GM21447 (cell line): Measurements from ENCODE around the gene HACD1.
"Not testable (repeated sequence)": the region's sequence is repeated elsewhere in the genome, so short reads cannot be mapped to it uniquely, and the experiment has no call there.

Source experiments
- ATAC-seq: cut with Tn5 transposase; IDR thresholded peaks from one replicate; pipeline ENCODE4 v1.9.1; 2021; ENCODE audit not compliant: unreplicated experiment

Gene HACD1

GRCh38 chr10:17643755-17644484 is 26.7 kb upstream of the HACD1 start, which contains the start of gene STAM:
STAM (plus strand) TSS chr10:17644151; CDS start chr10:17644340, 189 bp downstream.
- ATAC-seq, result peak; percentile 85

GRCh38 chr10:17643339-17643754 is 26.2 kb upstream of the HACD1 start:
- peak; percentile 24 for ATAC-seq

GRCh38 chr10:17640331-17640816 is 23.2 kb upstream of the HACD1 start:
- no peak for ATAC-seq

DNA sequence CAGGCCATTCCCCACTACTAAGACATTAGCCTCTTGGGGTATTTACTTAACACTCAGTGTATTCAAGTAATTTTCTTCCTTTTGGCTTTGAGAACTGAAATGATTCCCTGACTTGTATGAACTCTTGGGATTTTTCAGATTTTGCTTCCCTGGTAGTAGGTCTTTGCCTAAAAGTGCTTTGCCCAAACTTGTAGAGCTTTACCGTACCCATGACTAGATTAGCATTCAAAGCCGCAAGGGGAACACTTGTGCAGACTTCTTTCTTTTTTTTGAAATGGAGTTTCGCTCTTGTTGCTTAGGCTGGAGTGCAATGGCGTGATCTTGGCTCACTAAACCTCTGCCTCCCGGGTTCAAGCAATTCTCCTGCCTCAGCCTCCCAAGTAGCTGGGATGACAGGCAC is 20.7 kb upstream of the HACD1 start:
- ATAC-seq, result no peak

DNA sequence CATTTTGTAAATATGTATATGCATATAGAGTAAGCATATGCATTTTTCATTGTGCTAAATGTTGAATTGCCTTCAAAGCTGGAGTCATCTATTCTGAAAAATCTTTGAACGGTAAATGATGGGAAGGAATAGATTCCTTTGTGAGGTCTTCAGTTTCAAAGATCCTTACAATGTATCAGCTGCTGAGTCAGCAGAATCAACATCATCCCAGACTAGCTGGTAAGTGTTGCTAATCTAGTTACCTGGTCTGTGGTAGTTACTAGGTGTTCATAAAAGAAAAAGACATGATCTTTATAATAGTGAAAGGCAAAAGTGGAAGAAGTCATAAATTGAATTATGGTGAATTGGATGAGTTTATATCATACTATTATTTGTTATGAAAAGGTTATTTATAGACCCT is 16.2 kb upstream of the HACD1 start:
- no peak for ATAC-seq

DNA sequence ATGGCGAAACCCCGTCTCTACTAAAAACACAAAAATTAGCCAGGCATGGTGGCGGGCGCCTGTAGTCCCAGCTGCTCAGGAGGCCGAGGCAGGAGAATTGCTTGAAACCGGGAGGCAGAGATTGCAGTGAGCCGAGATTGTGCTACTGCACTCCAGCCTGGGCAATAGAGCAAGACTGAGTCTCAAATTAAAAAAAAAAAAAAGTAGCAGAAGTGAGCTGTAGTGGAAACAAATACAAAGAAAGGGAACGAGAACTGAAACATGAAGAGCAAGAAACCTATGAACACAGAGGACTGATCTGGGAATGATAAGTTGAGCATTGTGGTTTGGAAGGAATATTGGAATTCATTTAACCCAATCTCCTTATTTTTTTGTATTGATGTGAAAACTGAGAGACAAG is 15.4 kb upstream of the HACD1 start:
- not testable (repeated sequence) for ATAC-seq

DNA sequence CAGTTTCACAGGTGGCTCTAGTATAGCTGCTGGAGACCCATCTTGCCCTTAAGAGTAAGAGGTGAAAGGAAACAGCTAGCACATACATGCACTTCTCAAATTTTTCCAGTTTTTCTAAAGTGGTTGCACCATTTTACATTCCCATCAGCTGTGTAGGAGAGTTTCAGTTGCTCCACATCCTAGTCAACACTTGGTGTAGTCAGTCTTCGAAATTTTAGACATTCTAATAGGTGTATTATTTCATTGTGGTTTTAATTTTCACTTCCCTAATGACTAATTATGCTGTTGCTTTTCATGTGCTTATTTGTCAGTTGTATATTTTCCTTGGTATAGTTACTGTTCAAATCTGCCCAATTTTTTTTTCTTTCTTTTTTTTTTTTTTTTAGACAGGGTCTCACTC is 9.5 kb upstream of the HACD1 start:
- ATAC-seq, result no peak

- no peak for ATAC-seq
Measured at GRCh38 chr10:17624996-17625395, 7.8 kb upstream of the HACD1 start.

DNA sequence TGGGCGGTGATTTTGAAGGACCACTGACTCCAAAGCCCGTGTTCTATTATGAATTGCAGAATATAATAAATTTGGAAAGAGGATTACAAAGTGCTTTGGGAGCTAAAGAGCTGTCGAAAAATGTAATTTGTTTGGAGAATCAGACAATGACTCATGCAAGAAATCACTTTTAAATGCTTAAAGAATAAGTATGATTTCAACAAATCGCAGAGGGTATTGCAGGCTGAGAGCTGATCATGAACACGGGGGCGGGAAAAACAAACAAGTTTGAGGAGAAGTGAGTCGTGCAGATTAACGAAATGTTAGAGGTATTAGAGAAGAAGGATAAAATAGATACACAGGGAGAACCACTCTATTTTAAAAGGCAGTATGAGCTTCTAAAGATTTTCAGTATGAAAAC is 4.9 kb upstream of the HACD1 start:
- ATAC-seq, result no peak

GRCh38 chr10:17616403-17617030 is 657 bp downstream of the HACD1 start:
- peak; percentile 60 for ATAC-seq

DNA sequence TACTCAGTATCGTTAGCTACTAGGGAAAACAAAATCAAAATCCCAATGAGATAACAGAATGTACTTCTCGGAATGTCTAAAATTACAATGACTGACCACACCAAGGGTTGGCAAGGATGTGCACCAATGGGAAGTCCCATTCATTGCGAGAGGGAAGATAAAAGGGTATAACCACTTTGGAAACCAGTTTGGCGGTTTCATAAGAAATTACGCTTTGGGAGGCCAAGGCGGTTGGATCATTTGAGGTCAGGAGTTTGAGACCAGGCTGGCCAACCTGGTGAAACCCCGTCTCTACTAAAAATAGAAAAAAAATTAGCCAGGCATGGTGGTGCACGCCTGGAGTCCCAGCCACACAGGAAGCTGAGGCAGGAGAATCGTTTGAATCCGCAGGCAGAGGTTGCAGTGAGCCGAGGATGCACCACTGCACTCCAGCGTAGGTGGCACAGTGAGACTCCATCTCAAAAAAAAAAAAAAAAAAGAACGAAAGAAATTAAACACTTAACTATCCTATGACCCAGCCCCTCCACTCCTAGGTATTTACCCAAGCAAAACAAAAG is 7.6 kb downstream of the HACD1 start:
- ATAC-seq, result no peak

GRCh38 chr10:17607603-17608332 is 9.4 kb downstream of the HACD1 start:
- ATAC-seq, result peak; percentile 91

DNA sequence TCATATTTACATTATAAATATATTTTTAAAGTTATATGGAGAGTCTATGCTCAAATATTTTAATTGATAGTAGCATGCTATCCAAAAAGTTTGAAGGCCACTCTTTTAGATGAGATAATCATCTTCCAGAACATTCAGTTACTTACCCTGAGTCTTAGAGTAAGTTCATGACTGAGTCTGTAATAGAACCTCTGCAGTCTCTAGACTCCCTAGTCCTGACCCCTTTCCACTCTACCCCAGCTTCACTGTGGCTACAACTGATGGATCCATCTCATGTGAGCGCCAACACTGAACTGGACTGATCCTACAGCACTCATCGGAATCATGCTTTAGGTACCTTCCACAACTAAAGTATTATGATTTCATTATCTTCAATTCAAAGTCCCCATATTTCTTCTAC is 10.1 kb downstream of the HACD1 start:
- ATAC-seq, result no peak

- no peak for ATAC-seq
Measured at GRCh38 chr10:17606547-17607040, 10.6 kb downstream of the HACD1 start.

DNA sequence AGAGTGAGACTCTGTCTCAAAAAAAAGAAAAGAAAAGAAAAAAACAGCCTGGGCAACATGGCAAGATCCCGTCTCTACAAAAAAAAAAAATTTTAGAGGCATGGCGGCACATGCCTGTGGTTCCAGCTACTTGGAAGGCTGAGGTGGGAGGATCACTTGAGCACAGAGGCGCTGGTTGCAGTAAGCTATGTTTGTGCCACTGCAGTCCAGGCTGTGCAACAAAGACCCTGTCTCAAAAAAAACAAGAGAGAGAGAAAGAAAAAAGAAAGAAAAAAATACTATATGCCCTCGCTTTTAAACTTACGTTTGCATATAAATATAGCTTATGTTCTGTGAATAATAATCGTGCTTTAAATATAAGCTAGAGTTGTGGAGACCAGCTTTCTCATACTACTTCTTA is 11.2 kb downstream of the HACD1 start:
- ATAC-seq, result no peak

DNA sequence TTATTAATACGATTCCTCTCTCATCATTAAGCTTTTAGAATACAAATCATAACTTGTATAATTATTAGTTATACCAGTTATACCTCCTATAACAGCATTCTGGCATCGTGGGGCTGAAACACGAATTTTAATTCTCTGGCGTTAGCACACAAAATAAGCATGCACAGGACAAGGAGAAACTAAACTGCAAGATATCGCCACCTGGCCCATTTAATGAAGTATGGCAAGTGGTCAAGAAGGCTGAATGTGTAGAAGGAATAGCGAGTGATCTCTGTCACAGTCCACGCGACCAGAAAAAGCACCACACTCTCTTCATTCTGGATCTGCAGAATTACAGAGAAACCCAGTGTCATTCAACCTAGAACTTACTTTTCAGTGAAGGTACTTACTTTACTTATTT is 18.1 kb downstream of the HACD1 start:
- no peak for ATAC-seq

GRCh38 chr10:17597386-17597785 is 19.8 kb downstream of the HACD1 start:
- no peak for ATAC-seq

DNA sequence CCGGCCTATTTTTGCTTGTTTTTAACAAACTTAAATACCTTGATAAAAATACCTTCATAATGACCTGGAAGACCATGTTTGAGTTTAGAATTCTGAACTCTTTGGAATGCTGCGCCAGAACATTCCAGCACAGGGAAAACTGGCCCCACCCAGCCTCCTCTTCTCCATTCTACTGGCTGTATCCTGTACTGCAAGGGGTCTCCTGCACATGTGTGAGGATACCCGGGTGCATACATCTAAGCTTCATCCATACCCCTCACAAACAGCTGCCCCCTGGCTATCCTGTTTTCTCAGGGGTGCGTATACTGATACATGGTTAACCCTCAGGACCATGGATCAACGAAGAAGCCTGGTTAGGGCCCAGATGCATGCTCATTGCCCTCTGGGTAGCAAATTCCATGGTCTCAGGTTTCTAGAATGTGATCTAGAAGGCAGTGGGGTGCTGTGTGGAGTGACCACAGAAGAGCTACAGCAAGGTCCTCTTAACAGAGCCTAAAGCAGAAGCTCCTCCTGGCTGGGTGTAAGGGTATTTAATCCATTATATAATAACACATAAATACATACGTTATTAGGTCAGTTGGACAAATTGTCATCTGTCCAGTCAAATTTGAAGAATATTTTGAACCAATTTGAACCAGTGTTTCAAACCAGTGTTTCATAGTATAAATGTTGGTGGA is 26.1 kb downstream of the HACD1 start:
- ATAC-seq, result no peak

GRCh38 chr10:17589316-17589715 is 27.9 kb downstream of the HACD1 start:
- not testable (repeated sequence) for ATAC-seq

- ATAC-seq, result no peak
Measured at GRCh38 chr10:17588420-17588819, 28.8 kb downstream of the HACD1 start.

DNA sequence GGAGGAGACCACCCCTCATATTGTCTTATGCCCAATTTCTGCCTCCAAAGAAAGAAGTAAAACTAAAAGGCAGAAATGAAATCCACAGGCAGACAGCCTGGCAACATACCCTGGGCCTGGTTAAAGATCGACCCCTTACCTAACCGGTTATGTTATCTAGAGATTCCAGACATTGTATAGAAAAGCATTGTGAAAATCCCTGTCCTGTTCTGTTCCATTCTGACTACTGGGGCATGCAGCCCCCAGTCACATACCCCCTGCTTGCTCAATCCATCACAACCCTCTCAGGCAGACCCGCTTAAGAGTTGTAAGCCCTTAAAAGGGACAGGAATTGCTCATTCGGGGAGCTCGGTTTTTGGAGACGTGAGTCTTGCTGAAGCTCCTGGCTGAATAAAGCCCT is 29.9 kb downstream of the HACD1 start:
- ATAC-seq, result not testable (repeated sequence)
